Gastrocnemius medialis (tissue), 4 donors: ENCODE measurements around the gene HS3ST6. TPM values are rescaled to one million over a fixed set of nuclear protein-coding genes. Genes with fewer than 3 reads are reported as not detected.

Experiments used
- ATAC-seq, 2 donors: fragments of 150-250 bp; one replicate each; pipeline ENCODE4 v1.9.1; 2016
- DNase-seq, 2 donors: peaks; one replicate each; pipeline ENCODE4 v3.0.0-alpha.2; 2019
- H3K27ac ChIP-seq, 4 donors: fragments of 200-600 bp; sonication (generic); 1 replicate in 1 of 4; 2 replicates in 3 of 4; pipeline ENCODE4 v1.5.1; 2016 to 2018; ENCODE audit warnings: mild to moderate bottlenecking in 2 of 4, moderate library complexity in 1 of 4
- H3K27me3 ChIP-seq, 3 donors: fragments of 200-600 bp; sonication (generic) in 2 of 3; 1 replicate in 1 of 3; 2 replicates in 2 of 3; pipeline versions ENCODE4 v1.5.1 to v1.6.0; 2016 to 2019; ENCODE audit warnings: mild to moderate bottlenecking in 1 of 3, moderate library complexity in 1 of 3
- H3K36me3 ChIP-seq, 2 donors: fragments of 200-600 bp; sonication (generic) in 1 of 2; one replicate each; pipeline ENCODE4 v1.5.1; 2017 to 2018
- H3K4me1 ChIP-seq, 2 donors: fragments of 200-600 bp; sonication (generic) in 1 of 2; one replicate each; pipeline ENCODE4 v1.5.1; 2016 to 2017; ENCODE audit warnings: mild to moderate bottlenecking in 2 of 2
- H3K4me3 ChIP-seq, 4 donors: fragments of 200-600 bp; sonication (generic) in 3 of 4; 1 replicate in 1 of 4; 2 replicates in 3 of 4; pipeline ENCODE4 v1.5.1; 2016 to 2019; ENCODE audit warnings: mild to moderate bottlenecking in 2 of 4
- H3K9me3 ChIP-seq, 3 donors: fragments of 200-600 bp; sonication (generic) in 2 of 3; 1 replicate in 1 of 3; 2 replicates in 2 of 3; pipeline ENCODE4 v1.5.1; 2016 to 2019
- POLR2A ChIP-seq, 2 donors: fragments of 450-650 bp; IDR thresholded peaks; one replicate each; pipeline ENCODE4 v1.6.1; 2017; ENCODE audit warnings: antibody characterized with exemption in 2 of 2, mild to moderate bottlenecking in 2 of 2, moderate library complexity in 2 of 2
- in situ Hi-C, 4 donors: fragments of 200-750 bp; cut with MboI; loops; one replicate each; pipeline versions ENCODE4 v1.15.0 to v1.8.0; 2017; ENCODE audit warnings: low sequenced_read_pairs in 4 of 4
- intact Hi-C: fragments of 100-400 bp; cut with DNase I; formaldehyde crosslinking; loops from one replicate; pipeline ENCODE4 v1.15.1; 2023; ENCODE audit warnings: low total_unique reads
- total RNA-seq, 4 donors: library from RNA; depleted of rRNA; stranded (reverse); fragments of >200 nt; gene quantifications; one replicate each; pipeline versions ENCODE4 v1.1.0 to v1.2.3, GENCODE V29; 2016
- TF ChIP-seq, protein P1 (sequence below), 5 experiments: fragments of 450-650 bp in 3 of 5; fragments of 200-600 bp in 2 of 5; sonication (generic) in 2 of 5; IDR thresholded peaks in 4 of 5; conservative IDR thresholded peaks in 1 of 5; 1 replicate in 4 of 5; 2 replicates in 1 of 5; pipeline ENCODE4 v1.5.1; 2016 to 2019; ENCODE audit warnings: antibody characterized with exemption in 5 of 5, mild to moderate bottlenecking in 3 of 5, moderate library complexity in 3 of 5

HS3ST6 gene
- total RNA-seq, 4 donors from 2014 or later = not detected

DNA sequence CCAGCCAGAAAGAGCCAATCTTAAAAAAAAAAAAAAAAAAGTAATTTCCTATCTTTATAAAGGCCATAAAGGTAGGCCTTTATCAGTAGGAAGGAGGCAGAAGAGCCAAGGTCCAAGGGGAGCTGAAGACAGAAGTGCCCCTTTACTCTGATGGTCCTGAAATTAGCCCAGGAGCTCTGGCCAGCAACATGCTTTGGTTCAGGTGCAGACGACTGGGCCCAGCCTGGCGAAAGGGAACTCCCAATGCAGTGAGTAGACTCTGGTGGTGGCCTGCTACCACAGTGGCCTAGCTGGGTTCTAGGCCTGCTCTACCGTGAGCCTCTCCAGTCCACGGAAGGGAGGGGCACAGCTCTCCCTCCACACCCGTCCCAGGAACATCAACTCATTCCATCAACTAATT is 23.1 kb downstream of the HS3ST6 start:
- no peak overlapping the region for H3K27ac ChIP-seq
- in situ Hi-C loops (no loop called here), intact Hi-C loops (no loop called here)
- ATAC-seq (no peak), DNase-seq (no peak)
- H3K4me3 ChIP-seq = no peak overlapping the region
- H3K27me3 ChIP-seq = peaks cover 17 to 34% (median 26%) of the 10 kb centered on the region in 3 donors
- H3K9me3 ChIP-seq = no peaks in the 10 kb centered on the region
- no peaks in the 10 kb centered on the region for H3K4me1 ChIP-seq
- TF ChIP-seq POLR2A (IDR thresholded peaks at IDR 0.05) = no peak
- TF ChIP-seq, protein P1, sequence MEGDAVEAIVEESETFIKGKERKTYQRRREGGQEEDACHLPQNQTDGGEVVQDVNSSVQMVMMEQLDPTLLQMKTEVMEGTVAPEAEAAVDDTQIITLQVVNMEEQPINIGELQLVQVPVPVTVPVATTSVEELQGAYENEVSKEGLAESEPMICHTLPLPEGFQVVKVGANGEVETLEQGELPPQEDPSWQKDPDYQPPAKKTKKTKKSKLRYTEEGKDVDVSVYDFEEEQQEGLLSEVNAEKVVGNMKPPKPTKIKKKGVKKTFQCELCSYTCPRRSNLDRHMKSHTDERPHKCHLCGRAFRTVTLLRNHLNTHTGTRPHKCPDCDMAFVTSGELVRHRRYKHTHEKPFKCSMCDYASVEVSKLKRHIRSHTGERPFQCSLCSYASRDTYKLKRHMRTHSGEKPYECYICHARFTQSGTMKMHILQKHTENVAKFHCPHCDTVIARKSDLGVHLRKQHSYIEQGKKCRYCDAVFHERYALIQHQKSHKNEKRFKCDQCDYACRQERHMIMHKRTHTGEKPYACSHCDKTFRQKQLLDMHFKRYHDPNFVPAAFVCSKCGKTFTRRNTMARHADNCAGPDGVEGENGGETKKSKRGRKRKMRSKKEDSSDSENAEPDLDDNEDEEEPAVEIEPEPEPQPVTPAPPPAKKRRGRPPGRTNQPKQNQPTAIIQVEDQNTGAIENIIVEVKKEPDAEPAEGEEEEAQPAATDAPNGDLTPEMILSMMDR (IDR thresholded peaks at IDR 0.05 in 4 of 5, conservative IDR thresholded peaks at IDR 0.05 in 1 of 5) = no peak
- H3K36me3 ChIP-seq = no peaks in the 10 kb centered on the region

DNA sequence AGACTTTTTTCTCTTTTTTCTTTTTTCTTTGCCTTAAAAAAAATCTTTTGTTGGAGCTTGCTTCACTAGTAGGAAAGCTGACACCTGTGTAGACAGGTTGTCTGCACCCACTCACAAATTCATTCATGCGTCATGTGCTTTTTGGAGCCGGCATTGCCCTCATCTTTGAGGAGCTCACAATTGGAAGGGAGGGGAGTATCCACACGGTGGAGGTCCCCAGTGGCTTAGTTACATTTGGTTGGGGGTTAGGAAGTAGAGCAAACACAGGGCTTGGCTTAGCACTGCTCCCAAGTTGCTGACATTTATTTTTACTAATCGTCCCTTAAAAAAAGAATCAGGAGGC is 27.5 kb downstream of the HS3ST6 start:
- H3K9me3 ChIP-seq = no peaks in the 10 kb centered on the region
- DNase-seq (no peak), ATAC-seq (no peak)
- peaks cover 8 to 21% (median 19%) of the 10 kb centered on the region in 3 donors for H3K27me3 ChIP-seq
- no peak overlapping the region for H3K27ac ChIP-seq
- H3K4me1 ChIP-seq = no peaks in the 10 kb centered on the region
- in situ Hi-C loops (no loop called here), intact Hi-C loops (no loop called here)
- TF ChIP-seq, protein P1 (IDR thresholded peaks at IDR 0.05 in 4 of 5, conservative IDR thresholded peaks at IDR 0.05 in 1 of 5) = no peak
- no peak for TF ChIP-seq POLR2A (IDR thresholded peaks at IDR 0.05)
- no peak overlapping the region for H3K4me3 ChIP-seq
- no peaks in the 10 kb centered on the region for H3K36me3 ChIP-seq

- H3K4me1 ChIP-seq = no peaks in the 10 kb centered on the region
- no peak overlapping the region for H3K27ac ChIP-seq
- H3K36me3 ChIP-seq = no peaks in the 10 kb centered on the region
- ATAC-seq (no peak), DNase-seq (no peak)
- no peak overlapping the region for H3K4me3 ChIP-seq
- H3K27me3 ChIP-seq = peaks cover 8 to 21% (median 19%) of the 10 kb centered on the region in 3 donors
- in situ Hi-C loops = no loop called here
- TF ChIP-seq POLR2A (IDR thresholded peaks at IDR 0.05) = no peak
- TF ChIP-seq, protein P1 (IDR thresholded peaks at IDR 0.05 in 4 of 5, conservative IDR thresholded peaks at IDR 0.05 in 1 of 5) = no peak
- intact Hi-C loops = no loop called here
- no peaks in the 10 kb centered on the region for H3K9me3 ChIP-seq
Measured at GRCh38 chr16:1890024-1890707, 28.0 kb downstream of the HS3ST6 start.

GRCh38 chr16:1887711-1888354 is 30.4 kb downstream of the HS3ST6 start:
- in situ Hi-C loops = no loop called here
- Histone ChIP-seq H3K4me1 (no peaks in the 10 kb centered on the region), H3K27ac (no peak overlapping the region), H3K9me3 (no peaks in the 10 kb centered on the region), H3K36me3 (no peaks in the 10 kb centered on the region), H3K4me3 (no peak overlapping the region), H3K27me3 (peaks cover 22 to 28% (median 28%) of the 10 kb centered on the region in 3 donors)
- DNase-seq = no peak
- intact Hi-C loops = no loop called here
- ATAC-seq = no peak
- TF ChIP-seq, protein P1 (IDR thresholded peaks at IDR 0.05 in 4 of 5, conservative IDR thresholded peaks at IDR 0.05 in 1 of 5) = no peak
- TF ChIP-seq POLR2A (IDR thresholded peaks at IDR 0.05) = no peak
